Mucosa of descending colon (tissue), 3 donors: Measurements from ENCODE around the gene SPIRE1. TPM values are rescaled to one million over a fixed set of nuclear protein-coding genes. Genes with fewer than 3 reads are reported as not detected.

ENCODE experiments used
- ATAC-seq: fragments of 200-7000 bp; cut with Tn5 transposase; one replicate; pipeline ENCODE4 v1.9.1; 2020; ENCODE audit warnings: mild to moderate bottlenecking, moderate library complexity
- DNase-seq, 3 donors: peaks; one replicate each; pipeline ENCODE4 v3.0.0-alpha.2; 2020
- H3K36me3 ChIP-seq: fragments of 200-600 bp; one replicate; pipeline ENCODE4 v1.8.0; 2021; ENCODE audit warnings: low read depth, mild to moderate bottlenecking
- H3K4me1 ChIP-seq: fragments of 200-600 bp; one replicate; pipeline ENCODE4 v1.8.0; 2021; ENCODE audit warnings: low read depth, mild to moderate bottlenecking
- H3K4me3 ChIP-seq: fragments of 200-600 bp; one replicate; pipeline ENCODE4 v1.8.0; 2021; ENCODE audit warnings: mild to moderate bottlenecking
- H3K9me3 ChIP-seq: fragments of 200-600 bp; one replicate; pipeline ENCODE4 v1.8.0; 2021; ENCODE audit warnings: mild to moderate bottlenecking
- CTCF ChIP-seq: fragments of 200-600 bp; IDR thresholded peaks from one replicate; pipeline ENCODE4 v1.8.0; 2022; ENCODE audit warnings: antibody characterized with exemption, mild to moderate bottlenecking
- intact Hi-C, 2 donors: fragments of 100-400 bp; cut with DNase I in 1 of 2; cut with micrococcal nuclease in 1 of 2; formaldehyde crosslinking; loops; one replicate each; pipeline versions ENCODE4 v1.11.0 to v1.11.1; 2022; cut with DNase I, micrococcal nuclease
- total RNA-seq, 3 donors: library from RNA; stranded (reverse); fragmentation: NEBNext Ultra II Directional in 2 of 3; extraction: Animal tissue kit (Norgen Biotek cat#: 25700) in 2 of 3; gene quantifications; one replicate each; pipeline versions ENCODE4 v1.2.1 to v1.2.4, GENCODE V29; 2021 to 2023
- donor health status: DM: no; HTN: no; CAD: no; lungs with moderate emphysema.
- donor health status: DM: no; HTN: no; CAD: no.
- donor health status: DM: no; HTN: yes; CAD: no.

The SPIRE1 gene
- total RNA-seq, 3 donors from 2014 or later = 4.7 to 32.8 (median 5.1) TPM

GRCh38 chr18:12443551-12443950 lies 214.4 kb downstream of the SPIRE1 start:
- no peak overlapping the region for H3K4me3 ChIP-seq
- H3K4me1 ChIP-seq = no peaks in the 10 kb centered on the region
- DNase-seq (no peak), ATAC-seq (no peak)
- TF ChIP-seq CTCF = no peak
- intact Hi-C loops = no loop called here
- no peaks in the 10 kb centered on the region for H3K36me3 ChIP-seq
- peaks cover 3% of the 10 kb centered on the region for H3K9me3 ChIP-seq

- no peak for DNase-seq
- Histone ChIP-seq H3K36me3 (no peaks in the 10 kb centered on the region), H3K9me3 (peaks cover 3% of the 10 kb centered on the region), H3K4me3 (no peak overlapping the region), H3K4me1 (no peaks in the 10 kb centered on the region)
- no peak for TF ChIP-seq CTCF
- no peak for ATAC-seq
- intact Hi-C loops = no loop called here
Measured at GRCh38 chr18:12442946-12443345, 215.0 kb downstream of the SPIRE1 start.

GRCh38 chr18:12441475-12442034 lies 216.4 kb downstream of the SPIRE1 start:
- Histone ChIP-seq H3K9me3 (peaks cover 3% of the 10 kb centered on the region), H3K36me3 (no peaks in the 10 kb centered on the region), H3K4me1 (no peaks in the 10 kb centered on the region), H3K4me3 (no peak overlapping the region)
- DNase-seq (no peak), ATAC-seq (no peak)
- intact Hi-C loops = no loop called here
- no peak for TF ChIP-seq CTCF

- TF ChIP-seq CTCF = no peak
- intact Hi-C loops = no loop called here
- ATAC-seq = no peak
Measured at GRCh38 chr18:12438257-12438656, 219.7 kb downstream of the SPIRE1 start.

GRCh38 chr18:12435867-12436266 lies 222.0 kb downstream of the SPIRE1 start:
- ATAC-seq (no peak), DNase-seq (no peak)
- intact Hi-C loops = no loop called here
- Histone ChIP-seq H3K36me3 (no peaks in the 10 kb centered on the region), H3K4me1 (no peaks in the 10 kb centered on the region), H3K4me3 (no peak overlapping the region), H3K9me3 (no peaks in the 10 kb centered on the region)
- TF ChIP-seq CTCF = no peak

More at GRCh38 chr18:12438257-12438656, 219.7 kb downstream of the SPIRE1 start:
- Histone ChIP-seq H3K4me3 (no peak overlapping the region), H3K36me3 (no peaks in the 10 kb centered on the region), H3K4me1 (no peaks in the 10 kb centered on the region), H3K9me3 (no peaks in the 10 kb centered on the region)
- DNase-seq = no peak

GRCh38 chr18:12434541-12434929 lies 223.4 kb downstream of the SPIRE1 start:
- no peaks in the 10 kb centered on the region for H3K36me3 ChIP-seq
- no peaks in the 10 kb centered on the region for H3K4me1 ChIP-seq
- TF ChIP-seq CTCF = no peak
- H3K4me3 ChIP-seq = no peak overlapping the region
- ATAC-seq = no peak
- intact Hi-C loops = no loop called here
- DNase-seq = no peak
- no peaks in the 10 kb centered on the region for H3K9me3 ChIP-seq
